ENCODE results near the gene CT45A2. TPM values are rescaled to one million over a fixed set of nuclear protein-coding genes. Genes with fewer than 3 reads are reported as not detected.
"Not testable (repeated sequence)": the region's sequence is repeated elsewhere in the genome, so short reads cannot be mapped to it uniquely, and the experiment has no call there.

Gene CT45A2
- total RNA-seq (2014; rRNA removed; shearing (Covaris generic)) = not detected in 2 replicates

- H3K4me3 ChIP-seq; DNase-seq (ENCODE audit: low read depth in 1 of 2, low spot score in 2 of 2); H3K4me1 ChIP-seq (replicated peaks); H3K9me3 ChIP-seq (replicated peaks); H3K27me3 ChIP-seq (replicated peaks); H3K27ac ChIP-seq; H3K36me3 ChIP-seq: not testable (repeated sequence)
Measured at GRCh38 chrX:135819912-135820311, at the start of gene CT45A2. Gene CT45A2 (minus strand): TSS chrX:135820012. CDS start chrX:135816265, 3,747 bp downstream.

- H3K9me3 ChIP-seq (replicated peaks); DNase-seq (ENCODE audit: low read depth in 1 of 2, low spot score in 2 of 2); H3K4me1 ChIP-seq (replicated peaks): not testable (repeated sequence)
Measured at GRCh38 chrX:135854438-135854837, 34.6 kb upstream of the CT45A2 start, which contains the start of gene CT45A8. Gene CT45A8 (minus strand): TSS chrX:135854538. CDS start chrX:135850783, 3,755 bp downstream.

GRCh38 chrX:135837180-135837579 is 17.4 kb upstream of the CT45A2 start, which contains the start of gene CT45A7:
Gene CT45A7 (minus strand): TSS chrX:135837280. CDS start chrX:135833533, 3,747 bp downstream.
- H3K9me3 ChIP-seq (replicated peaks) = not testable (repeated sequence)

More at GRCh38 chrX:135854438-135854837, 34.6 kb upstream of the CT45A2 start, which contains the start of gene CT45A8:
- H3K27ac ChIP-seq; H3K4me3 ChIP-seq; H3K27me3 ChIP-seq (replicated peaks); H3K36me3 ChIP-seq: not testable (repeated sequence)

GRCh38 chrX:135802687-135803086 is 17.1 kb downstream of the CT45A2 start, which contains the start of gene CT45A6:
Gene CT45A6 (minus strand): TSS chrX:135802787. CDS start chrX:135798993, 3,794 bp downstream.
- H3K9me3 ChIP-seq (replicated peaks); H3K27ac ChIP-seq; H3K36me3 ChIP-seq; DNase-seq (ENCODE audit: low read depth in 1 of 2, low spot score in 2 of 2); H3K4me1 ChIP-seq (replicated peaks); H3K27me3 ChIP-seq (replicated peaks); H3K4me3 ChIP-seq: not testable (repeated sequence)

More at GRCh38 chrX:135837180-135837579, 17.4 kb upstream of the CT45A2 start, which contains the start of gene CT45A7:
- H3K4me3 ChIP-seq; H3K27me3 ChIP-seq (replicated peaks); H3K36me3 ChIP-seq; H3K27ac ChIP-seq; DNase-seq (ENCODE audit: low read depth in 1 of 2, low spot score in 2 of 2); H3K4me1 ChIP-seq (replicated peaks): not testable (repeated sequence)

GRCh38 chrX:135785403-135785802 is 34.4 kb downstream of the CT45A2 start, which contains the start of gene CT45A5:
Gene CT45A5 (minus strand): TSS chrX:135785503. CDS start chrX:135781729, 3,774 bp downstream.
- H3K27ac ChIP-seq; H3K9me3 ChIP-seq (replicated peaks); H3K4me3 ChIP-seq; H3K36me3 ChIP-seq; H3K27me3 ChIP-seq (replicated peaks); H3K4me1 ChIP-seq (replicated peaks); DNase-seq (ENCODE audit: low read depth in 1 of 2, low spot score in 2 of 2): not testable (repeated sequence)

GRCh38 chrX:135768091-135768490 is 51.7 kb downstream of the CT45A2 start, which contains the start of gene CT45A3:
Gene CT45A3 (minus strand): TSS chrX:135768191. CDS start chrX:135764444, 3,747 bp downstream.
- H3K4me1 ChIP-seq (replicated peaks); H3K27ac ChIP-seq; H3K9me3 ChIP-seq (replicated peaks); H3K36me3 ChIP-seq; DNase-seq (ENCODE audit: low read depth in 1 of 2, low spot score in 2 of 2); H3K4me3 ChIP-seq; H3K27me3 ChIP-seq (replicated peaks): not testable (repeated sequence)

Other genes starting within 250 kb of the CT45A2 start
- not detected in 2 replicates for gene CT45A1, start 106.4 kb downstream of the CT45A2 start, total RNA-seq (2014; rRNA removed; shearing (Covaris generic))
- gene CT45A3, start 51.8 kb downstream of the CT45A2 start, total RNA-seq (2014; rRNA removed; shearing (Covaris generic)) = not detected in 2 replicates
- gene CT45A5, start 34.5 kb downstream of the CT45A2 start, total RNA-seq (2014; rRNA removed; shearing (Covaris generic)) = not detected in 2 replicates
- not detected in 2 replicates for gene CT45A6, start 17.2 kb downstream of the CT45A2 start, total RNA-seq (2014; rRNA removed; shearing (Covaris generic))
- not detected in 2 replicates for gene CT45A7, start 17.3 kb upstream of the CT45A2 start, total RNA-seq (2014; rRNA removed; shearing (Covaris generic))
- not detected in 2 replicates for gene CT45A8, start 34.5 kb upstream of the CT45A2 start, total RNA-seq (2014; rRNA removed; shearing (Covaris generic))
- gene CT45A9, start 51.8 kb upstream of the CT45A2 start, total RNA-seq (2014; rRNA removed; shearing (Covaris generic)) = not detected in 2 replicates
- gene CT45A10, start 73.4 kb upstream of the CT45A2 start, total RNA-seq (2014; rRNA removed; shearing (Covaris generic)) = not detected in 2 replicates
- gene SAGE1, start 73.7 kb upstream of the CT45A2 start, total RNA-seq (2014; rRNA removed; shearing (Covaris generic)) = not detected in 2 replicates
- gene MMGT1, start 154.0 kb upstream of the CT45A2 start, total RNA-seq (2014; rRNA removed; shearing (Covaris generic)) = 32.4 and 39.4 TPM in 2 replicates
- 23.6 and 23.9 TPM in 2 replicates for gene SLC9A6, start 165.4 kb upstream of the CT45A2 start, total RNA-seq (2014; rRNA removed; shearing (Covaris generic))